ENCODE data around the gene SEPTIN5. TPM values are rescaled to one million over a fixed set of nuclear protein-coding genes. Genes with fewer than 3 reads are reported as not detected.
A peak's percentile ranks its signal among the peaks of the same experiment; 100 is the strongest.

The SEPTIN5 gene
- total and polyA plus RNA-seq, 12 donors, result 3.7 to 73.4 (median 14.9) TPM

DNA sequence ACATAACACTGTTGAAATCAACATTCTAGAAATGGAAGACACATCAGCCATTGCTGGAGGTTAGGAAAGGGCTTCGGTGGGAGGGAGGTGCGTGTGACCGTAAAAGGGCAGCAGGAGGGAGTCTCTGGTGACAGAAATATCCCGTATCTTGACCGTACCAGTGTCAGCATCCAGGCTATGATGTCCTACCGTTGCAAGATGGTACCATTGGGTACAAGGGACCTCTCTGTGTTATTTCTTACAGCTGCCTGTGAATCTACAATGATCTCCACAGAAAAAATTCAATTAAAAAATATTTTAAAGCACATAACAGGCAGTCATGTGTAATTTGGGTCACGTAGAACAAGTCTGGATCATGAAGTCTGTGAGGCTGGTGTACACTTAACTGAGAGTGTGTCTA lies 27.4 kb upstream of the SEPTIN5 start:
- intact Hi-C loops (cut with DNase I), result no loop called here
- Histone ChIP-seq H3K27ac (no peak overlapping the region), H3K4me1 (replicated peaks in 1 of 2) (no peaks in the 10 kb centered on the region), H3K36me3 (replicated peaks in 1 of 2) (no peaks in the 10 kb centered on the region), H3K9me3 (replicated peaks in 1 of 3) (no peaks in the 10 kb centered on the region), H3K4me3 (no peak overlapping the region), H3K27me3 (no peaks in the 10 kb centered on the region)
- DNase-seq, result no peak
- 73 to 85% (median 85%) methylated on average over 7 of the region's 7 CpGs for WGBS, 4 donors
- TF ChIP-seq POLR2A (IDR thresholded peaks at IDR 0.05), result no peak
- TF ChIP-seq, protein P1, sequence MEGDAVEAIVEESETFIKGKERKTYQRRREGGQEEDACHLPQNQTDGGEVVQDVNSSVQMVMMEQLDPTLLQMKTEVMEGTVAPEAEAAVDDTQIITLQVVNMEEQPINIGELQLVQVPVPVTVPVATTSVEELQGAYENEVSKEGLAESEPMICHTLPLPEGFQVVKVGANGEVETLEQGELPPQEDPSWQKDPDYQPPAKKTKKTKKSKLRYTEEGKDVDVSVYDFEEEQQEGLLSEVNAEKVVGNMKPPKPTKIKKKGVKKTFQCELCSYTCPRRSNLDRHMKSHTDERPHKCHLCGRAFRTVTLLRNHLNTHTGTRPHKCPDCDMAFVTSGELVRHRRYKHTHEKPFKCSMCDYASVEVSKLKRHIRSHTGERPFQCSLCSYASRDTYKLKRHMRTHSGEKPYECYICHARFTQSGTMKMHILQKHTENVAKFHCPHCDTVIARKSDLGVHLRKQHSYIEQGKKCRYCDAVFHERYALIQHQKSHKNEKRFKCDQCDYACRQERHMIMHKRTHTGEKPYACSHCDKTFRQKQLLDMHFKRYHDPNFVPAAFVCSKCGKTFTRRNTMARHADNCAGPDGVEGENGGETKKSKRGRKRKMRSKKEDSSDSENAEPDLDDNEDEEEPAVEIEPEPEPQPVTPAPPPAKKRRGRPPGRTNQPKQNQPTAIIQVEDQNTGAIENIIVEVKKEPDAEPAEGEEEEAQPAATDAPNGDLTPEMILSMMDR (IDR thresholded peaks at IDR 0.05), result no peak

DNA sequence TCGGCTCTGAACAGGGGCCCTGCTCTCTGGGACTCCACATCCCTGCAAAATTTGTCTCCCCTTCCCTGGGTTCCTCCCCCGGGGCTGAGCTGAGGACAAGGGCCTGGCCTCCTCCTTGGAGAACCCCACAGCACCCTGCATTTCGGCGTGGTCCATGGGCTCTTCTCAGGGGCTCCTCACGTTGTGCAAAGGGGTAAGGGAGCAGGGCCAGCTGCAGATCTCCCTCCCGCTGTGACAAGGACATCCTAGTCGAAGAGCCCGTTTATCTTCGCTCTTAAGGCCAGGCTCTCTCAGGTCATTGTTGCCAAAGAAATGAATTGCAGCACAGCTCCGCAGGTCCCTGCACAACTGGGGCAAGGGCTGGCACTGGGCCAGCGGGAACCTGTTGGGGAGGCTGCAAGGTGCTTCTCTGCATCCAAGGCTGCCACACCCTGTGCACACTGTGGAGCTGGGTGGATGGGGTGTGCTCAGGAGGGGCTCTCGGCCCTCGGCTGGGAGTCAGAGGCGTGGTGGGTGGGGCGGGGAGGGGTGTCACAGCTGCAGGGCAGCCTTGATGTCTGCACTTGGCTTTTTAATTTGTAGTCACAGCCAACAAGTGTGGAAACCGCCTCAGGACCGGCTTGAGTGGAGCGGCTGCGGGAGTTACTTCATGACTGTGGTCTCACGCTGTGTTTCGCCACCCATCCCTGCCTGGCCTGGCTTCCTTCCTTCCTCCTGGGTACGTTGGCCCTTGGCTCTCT lies 26.6 kb upstream of the SEPTIN5 start:
- Histone ChIP-seq H3K9me3 (replicated peaks in 1 of 3) (no peaks in the 10 kb centered on the region), H3K4me1 (replicated peaks in 1 of 2) (no peaks in the 10 kb centered on the region), H3K27ac (no peak overlapping the region), H3K36me3 (replicated peaks in 1 of 2) (no peaks in the 10 kb centered on the region), H3K4me3 (no peak overlapping the region), H3K27me3 (no peaks in the 10 kb centered on the region)
- peak in 1 of 7 donors; percentile 19 for DNase-seq
- no peak for TF ChIP-seq POLR2A (IDR thresholded peaks at IDR 0.05)
- TF ChIP-seq, protein P1 (IDR thresholded peaks at IDR 0.05), result no peak
- 49 to 58% (median 52%) methylated on average over 10 to 22 of the region's 22 CpGs for WGBS, 4 donors
- intact Hi-C loops (cut with DNase I), result no loop called here

DNA sequence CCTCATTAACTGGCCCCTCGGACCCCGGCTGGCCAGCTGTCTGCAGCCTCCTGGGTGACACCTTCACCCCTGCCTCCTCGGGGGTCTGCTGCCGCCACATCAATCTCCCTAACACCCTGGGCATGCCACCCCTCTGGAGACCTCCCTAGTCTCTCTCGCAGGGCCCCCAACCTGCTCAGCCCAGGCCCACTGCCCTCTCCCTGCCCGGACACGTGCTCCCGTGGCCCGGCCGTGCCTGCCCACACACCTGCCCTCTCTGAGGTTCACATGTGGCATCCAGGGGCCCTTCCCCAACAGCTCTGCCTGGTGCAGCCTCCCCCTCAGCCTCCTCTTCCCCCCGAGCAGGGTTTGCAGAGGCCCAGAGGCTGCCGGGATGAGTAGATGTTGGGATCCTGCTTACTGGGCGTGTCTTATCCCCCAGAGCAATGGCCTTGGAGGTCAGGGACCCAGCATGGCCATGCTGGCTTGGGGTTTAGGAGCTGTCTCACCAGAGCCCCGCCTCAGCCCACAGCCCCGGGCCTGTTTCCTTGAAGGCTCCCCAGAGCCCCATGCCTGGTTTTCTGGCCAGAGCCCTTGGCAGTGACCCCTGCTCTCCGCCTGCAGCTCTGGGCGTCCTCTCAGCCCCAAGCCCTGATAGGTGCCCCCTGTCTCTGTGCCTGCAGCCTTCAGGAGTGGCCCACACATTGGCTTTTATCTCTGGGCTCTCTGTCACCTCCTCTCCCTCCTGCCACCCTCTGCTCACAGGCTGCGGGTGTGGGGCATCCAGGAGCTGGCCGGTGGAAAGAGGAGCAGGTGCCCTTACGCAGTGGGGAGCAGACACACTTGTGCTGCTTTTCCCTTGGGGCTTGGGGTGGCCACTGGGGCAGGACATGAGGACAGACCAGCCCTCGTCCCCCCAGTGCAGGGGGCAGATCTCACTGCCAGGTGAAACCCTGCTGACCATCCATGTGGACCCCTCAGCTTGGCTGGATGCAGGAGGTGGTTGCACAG lies 25.7 kb upstream of the SEPTIN5 start:
- Histone ChIP-seq H3K27ac (no peak overlapping the region), H3K4me3 (no peak overlapping the region), H3K36me3 (replicated peaks in 1 of 2) (no peaks in the 10 kb centered on the region), H3K9me3 (replicated peaks in 1 of 3) (no peaks in the 10 kb centered on the region), H3K27me3 (no peaks in the 10 kb centered on the region), H3K4me1 (replicated peaks in 1 of 2) (no peaks in the 10 kb centered on the region)
- WGBS, 4 donors, result 60 to 80% (median 71%) methylated on average over 5 to 21 of the region's 21 CpGs
- intact Hi-C loops (cut with DNase I), result no loop called here
- DNase-seq, result no peak
- TF ChIP-seq, protein P1 (IDR thresholded peaks at IDR 0.05), result no peak
- TF ChIP-seq POLR2A (IDR thresholded peaks at IDR 0.05), result no peak

DNA sequence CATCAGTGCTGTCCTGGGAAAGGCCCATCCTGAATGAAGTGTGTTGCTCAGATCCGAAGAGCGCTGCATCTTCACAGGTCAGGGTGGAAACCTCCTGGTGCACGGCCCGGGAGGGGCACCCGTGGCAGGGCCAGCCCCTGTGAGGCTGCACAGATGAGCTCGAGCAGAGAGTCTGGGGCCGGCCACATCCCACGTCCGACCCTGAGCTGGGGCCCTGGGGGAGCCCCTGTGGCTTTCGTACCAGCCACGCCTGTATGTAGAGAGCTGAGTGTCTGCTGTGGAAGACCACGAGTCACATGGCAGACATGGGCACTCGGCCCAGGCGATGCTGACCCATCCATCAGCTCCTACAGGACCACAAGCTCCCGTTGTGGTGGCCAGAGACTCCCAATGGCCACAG lies 24.9 kb upstream of the SEPTIN5 start:
- no peak overlapping the region for H3K4me3 ChIP-seq
- no peaks in the 10 kb centered on the region for H3K36me3 ChIP-seq (replicated peaks in 1 of 2)
- no peaks in the 10 kb centered on the region for H3K9me3 ChIP-seq (replicated peaks in 1 of 3)
- WGBS, 4 donors, result 69 to 84% (median 76%) methylated on average over 4 to 15 of the region's 15 CpGs
- H3K27me3 ChIP-seq, result no peaks in the 10 kb centered on the region
- TF ChIP-seq, protein P1 (IDR thresholded peaks at IDR 0.05), result no peak
- TF ChIP-seq POLR2A (IDR thresholded peaks at IDR 0.05), result no peak
- intact Hi-C loops (cut with DNase I), result no loop called here
- H3K4me1 ChIP-seq (replicated peaks in 1 of 2), result no peaks in the 10 kb centered on the region
- DNase-seq, result no peak
- H3K27ac ChIP-seq, result no peak overlapping the region
